ENCODE results near the gene SH3PXD2A.

DNA sequence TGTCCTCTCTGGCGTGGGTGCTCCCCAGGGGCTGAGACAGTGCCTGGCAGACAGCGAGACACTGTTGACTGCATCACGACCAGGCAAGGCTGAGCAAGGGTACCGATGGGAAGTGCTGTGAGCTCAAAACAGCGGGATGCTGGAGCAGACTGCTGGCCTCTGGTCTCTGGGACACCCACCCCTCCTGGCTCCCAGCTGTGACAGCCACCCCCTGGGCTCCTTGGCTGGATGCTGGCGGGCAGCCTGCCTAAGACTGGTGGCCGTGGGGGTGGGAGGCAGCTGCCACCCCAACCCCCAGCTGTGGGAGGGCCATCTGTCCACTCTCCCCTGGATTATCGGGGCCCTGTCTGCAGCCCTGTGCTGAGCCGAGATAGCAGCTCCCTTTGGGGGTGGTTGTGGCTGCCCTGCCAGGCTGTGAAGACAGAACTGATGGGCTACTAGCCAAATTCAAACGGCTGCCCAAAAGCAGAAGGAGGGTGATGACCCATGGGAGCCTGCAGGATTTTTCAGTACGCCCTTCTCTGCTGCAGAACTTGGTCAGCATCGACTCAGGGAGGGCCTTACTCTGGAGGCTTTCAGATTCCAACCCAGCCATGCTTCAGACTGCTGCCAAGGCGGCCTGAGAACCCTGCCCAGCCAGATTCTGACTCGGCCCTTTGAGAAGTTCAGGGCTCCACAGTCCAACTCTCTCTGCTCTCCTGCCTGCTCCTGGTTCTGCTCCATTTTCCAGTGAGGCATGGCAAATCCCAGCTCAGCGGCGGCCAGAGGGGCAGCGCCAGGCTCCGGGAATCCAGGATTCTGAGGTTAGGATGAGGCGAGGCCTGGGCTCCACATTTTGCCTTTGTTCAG lies 236.6 kb downstream of the SH3PXD2A start:
- TF ChIP-seq, protein P1, sequence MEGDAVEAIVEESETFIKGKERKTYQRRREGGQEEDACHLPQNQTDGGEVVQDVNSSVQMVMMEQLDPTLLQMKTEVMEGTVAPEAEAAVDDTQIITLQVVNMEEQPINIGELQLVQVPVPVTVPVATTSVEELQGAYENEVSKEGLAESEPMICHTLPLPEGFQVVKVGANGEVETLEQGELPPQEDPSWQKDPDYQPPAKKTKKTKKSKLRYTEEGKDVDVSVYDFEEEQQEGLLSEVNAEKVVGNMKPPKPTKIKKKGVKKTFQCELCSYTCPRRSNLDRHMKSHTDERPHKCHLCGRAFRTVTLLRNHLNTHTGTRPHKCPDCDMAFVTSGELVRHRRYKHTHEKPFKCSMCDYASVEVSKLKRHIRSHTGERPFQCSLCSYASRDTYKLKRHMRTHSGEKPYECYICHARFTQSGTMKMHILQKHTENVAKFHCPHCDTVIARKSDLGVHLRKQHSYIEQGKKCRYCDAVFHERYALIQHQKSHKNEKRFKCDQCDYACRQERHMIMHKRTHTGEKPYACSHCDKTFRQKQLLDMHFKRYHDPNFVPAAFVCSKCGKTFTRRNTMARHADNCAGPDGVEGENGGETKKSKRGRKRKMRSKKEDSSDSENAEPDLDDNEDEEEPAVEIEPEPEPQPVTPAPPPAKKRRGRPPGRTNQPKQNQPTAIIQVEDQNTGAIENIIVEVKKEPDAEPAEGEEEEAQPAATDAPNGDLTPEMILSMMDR (IDR thresholded peaks at IDR 0.05): no peak
- no peak for TF ChIP-seq POLR2A (IDR thresholded peaks at IDR 0.05)

Data from Peyer's patch (tissue), 4 donors.